GM23338 (cell line): ENCODE data around the gene EIF4E3. TPM values are rescaled to one million over a fixed set of nuclear protein-coding genes. Genes with fewer than 3 reads are reported as not detected.

Experiments used
- ATAC-seq: fragments of 200-7000 bp; cut with Tn5 transposase; 3 replicates; pipeline ENCODE4 v1.9.1; 2020
- DNase-seq: peaks from one replicate; pipeline ENCODE4 v3.0.0-alpha.2; 2015; ENCODE audit warnings: low spot score
- H2AFZ ChIP-seq: fragments of 200-600 bp; sonication (generic); 2 replicates; pipeline ENCODE4 v1.8.0; 2016; ENCODE audit warnings: antibody characterized with exemption, mild to moderate bottlenecking, moderate library complexity
- H3F3A ChIP-seq: fragments of 200-600 bp; sonication (generic); replicated peaks from 2 replicates; pipeline ENCODE4 v1.8.0; 2017; ENCODE audit warnings: antibody characterized with exemption, mixed run types, low read depth
- H3K27ac ChIP-seq: fragments of 200-600 bp; sonication (generic); 2 replicates; pipeline ENCODE4 v1.6.1; 2016; ENCODE audit warnings: low read depth
- H3K27me3 ChIP-seq: fragments of 200-600 bp; sonication (generic); 2 replicates; pipeline ENCODE4 v1.8.0; 2016; ENCODE audit warnings: mild to moderate bottlenecking, mixed run types, moderate library complexity; ENCODE audit not compliant: insufficient read depth
- H3K36me3 ChIP-seq: fragments of 200-600 bp; sonication (generic); 2 replicates; pipeline ENCODE4 v1.8.0; 2016; ENCODE audit warnings: mild to moderate bottlenecking; ENCODE audit not compliant: insufficient read depth
- H3K4me1 ChIP-seq: fragments of 200-600 bp; sonication (generic); 2 replicates; pipeline ENCODE4 v1.8.0; 2016; ENCODE audit warnings: mild to moderate bottlenecking, moderate library complexity; ENCODE audit not compliant: insufficient read depth
- H3K4me2 ChIP-seq: fragments of 200-600 bp; sonication (generic); 2 replicates; pipeline ENCODE4 v1.7.1; 2017; ENCODE audit warnings: mixed run types
- H3K4me3 ChIP-seq: fragments of 200-600 bp; sonication (generic); 2 replicates; pipeline ENCODE4 v1.6.1; 2016; ENCODE audit warnings: mixed run types
- H3K79me2 ChIP-seq: fragments of 200-600 bp; sonication (generic); replicated peaks from 2 replicates; pipeline ENCODE4 v1.8.0; 2017; ENCODE audit warnings: mild to moderate bottlenecking; ENCODE audit not compliant: insufficient read depth
- H3K9me2 ChIP-seq: fragments of 200-600 bp; sonication (generic); 2 replicates; pipeline ENCODE4 v1.8.0; 2017; ENCODE audit not compliant: insufficient read depth
- H4K20me1 ChIP-seq: fragments of 200-600 bp; sonication (generic); replicated peaks from 2 replicates; pipeline ENCODE4 v1.8.0; 2017; ENCODE audit warnings: mild to moderate bottlenecking; ENCODE audit not compliant: insufficient read depth
- H3K27ac Mint-ChIP-seq: 2 replicates; pipeline ENCODE4 v1.8.0; 2020; ENCODE audit warnings: inconsistent platforms, mild to moderate bottlenecking, moderate library complexity, mixed read lengths
- H3K27me3 Mint-ChIP-seq: 3 replicates; pipeline ENCODE4 v1.8.0; 2022; ENCODE audit warnings: low read depth, mild to moderate bottlenecking, moderate library complexity, mixed read lengths, inconsistent platforms; ENCODE audit not compliant: insufficient read depth, poor library complexity
- H3K36me3 Mint-ChIP-seq: 3 replicates; pipeline ENCODE4 v1.8.0; 2021; ENCODE audit warnings: low read depth, mild to moderate bottlenecking, inconsistent platforms, moderate library complexity, mixed read lengths
- H3K4me1 Mint-ChIP-seq: 3 replicates; pipeline ENCODE4 v1.8.0; 2020; ENCODE audit warnings: mild to moderate bottlenecking, inconsistent platforms, mixed read lengths
- H3K4me3 Mint-ChIP-seq: 3 replicates; pipeline ENCODE4 v1.8.0; 2021; ENCODE audit warnings: moderate library complexity, mild to moderate bottlenecking, inconsistent platforms, mixed read lengths
- H3K9me3 Mint-ChIP-seq: 3 replicates; pipeline ENCODE4 v1.8.0; 2020; ENCODE audit warnings: moderate library complexity, mild to moderate bottlenecking, inconsistent platforms, mixed read lengths
- CREB1 ChIP-seq: fragments of 250-450 bp; sonication (Bioruptor Pico); IDR thresholded peaks from 2 replicates; pipeline ENCODE4 v1.5.0; 2020; ENCODE audit warnings: low read depth, mild to moderate bottlenecking, moderate library complexity
- EZH2 ChIP-seq: fragments of 200-600 bp; sonication (generic); IDR thresholded peaks from one replicate; pipeline ENCODE4 v1.8.0; 2017; ENCODE audit warnings: antibody characterized with exemption, mild to moderate bottlenecking, low read depth; ENCODE audit not compliant: unreplicated experiment
- EZH2phosphoT487 ChIP-seq: fragments of 200-600 bp; sonication (generic); IDR thresholded peaks from one replicate; pipeline ENCODE4 v1.8.1; 2018; ENCODE audit warnings: antibody characterized with exemption; ENCODE audit not compliant: unreplicated experiment
- JUNB ChIP-seq: IDR thresholded peaks from one replicate; pipeline ENCODE4 v1.6.1; 2016; ENCODE audit warnings: antibody characterized with exemption; ENCODE audit not compliant: unreplicated experiment
- NANOG ChIP-seq: IDR thresholded peaks from 2 replicates; pipeline ENCODE4 v1.6.1; 2016; ENCODE audit warnings: antibody characterized with exemption, borderline replicate concordance
- POLR2AphosphoS5 ChIP-seq: IDR thresholded peaks from 2 replicates; pipeline ENCODE4 v1.6.1; 2016; ENCODE audit warnings: antibody characterized with exemption, low read depth
- ZNF114 ChIP-seq: fragments of 250-450 bp; sonication (Bioruptor Pico); IDR thresholded peaks from 2 replicates; pipeline ENCODE4 v1.5.0; 2020; ENCODE audit warnings: mild to moderate bottlenecking, moderate library complexity
- ZNF331 ChIP-seq: fragments of 250-450 bp; sonication (Bioruptor Pico); IDR thresholded peaks from 2 replicates; pipeline ENCODE4 v1.5.0; 2020; ENCODE audit warnings: low read depth, mild to moderate bottlenecking, moderate library complexity
- polyA plus RNA-seq: library from polyadenylated mRNA; unstranded; fragments of >200 nt; fragmentation: Nextera tagmentation; extraction: Ambion mirVana; gene quantifications from 2 replicates; pipeline ENCODE4 v1.2.1, GENCODE V29; 2016
- total RNA-seq: library from RNA; depleted of rRNA; stranded (reverse); fragments of >200 nt; shearing (Covaris generic); gene quantifications from 2 replicates; pipeline ENCODE4 v1.2.3, GENCODE V29; 2014
- TF ChIP-seq, protein P1 (sequence below): IDR thresholded peaks from 2 replicates; pipeline ENCODE4 v1.6.1; 2016; ENCODE audit warnings: antibody characterized with exemption
- TF ChIP-seq, protein P2 (sequence below), 2 experiments: fragments of 200-600 bp in 1 of 2; sonication (generic) in 1 of 2; conservative IDR thresholded peaks; 2 replicates each; pipeline versions ENCODE4 v1.5.1 to v1.6.1; 2016 to 2017; ENCODE audit warnings: antibody characterized with exemption in 2 of 2, low read depth in 2 of 2, mild to moderate bottlenecking in 2 of 2, moderate library complexity in 1 of 2

Gene EIF4E3
- total and polyA plus RNA-seq, 2 experiments from 2014 or later: 6.0 to 9.7 TPM

GRCh38 chr3:71771884-71772283 lies 46.7 kb upstream of the EIF4E3 start (continued):
- no peak for TF ChIP-seq CREB1
- no peak for TF ChIP-seq JUNB
- TF ChIP-seq, protein P1, sequence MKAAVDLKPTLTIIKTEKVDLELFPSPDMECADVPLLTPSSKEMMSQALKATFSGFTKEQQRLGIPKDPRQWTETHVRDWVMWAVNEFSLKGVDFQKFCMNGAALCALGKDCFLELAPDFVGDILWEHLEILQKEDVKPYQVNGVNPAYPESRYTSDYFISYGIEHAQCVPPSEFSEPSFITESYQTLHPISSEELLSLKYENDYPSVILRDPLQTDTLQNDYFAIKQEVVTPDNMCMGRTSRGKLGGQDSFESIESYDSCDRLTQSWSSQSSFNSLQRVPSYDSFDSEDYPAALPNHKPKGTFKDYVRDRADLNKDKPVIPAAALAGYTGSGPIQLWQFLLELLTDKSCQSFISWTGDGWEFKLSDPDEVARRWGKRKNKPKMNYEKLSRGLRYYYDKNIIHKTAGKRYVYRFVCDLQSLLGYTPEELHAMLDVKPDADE: no peak
- TF ChIP-seq EZH2phosphoT487: no peak
- TF ChIP-seq EZH2: no peak

DNA sequence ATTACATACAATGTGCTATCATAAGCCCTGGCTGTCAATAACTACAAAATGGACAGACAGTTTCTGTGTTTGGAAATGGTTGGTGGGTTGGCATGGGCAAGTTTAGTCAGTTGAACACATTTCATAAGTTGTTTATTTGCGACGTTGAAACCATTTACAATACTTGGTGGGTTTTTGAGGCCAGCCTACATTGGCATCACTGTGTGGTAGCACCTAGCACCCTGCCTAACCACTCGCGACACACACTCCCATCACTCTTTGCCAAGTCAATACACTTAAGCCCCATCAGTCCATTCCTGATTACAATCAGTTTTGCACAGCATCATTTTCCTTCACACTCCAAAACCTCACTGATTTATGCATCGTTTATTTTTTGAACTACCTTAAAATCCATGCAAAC lies 45.9 kb upstream of the EIF4E3 start:
- H3F3A ChIP-seq: no peaks in the 10 kb centered on the region
- Mint-ChIP-seq H3K27me3 (peaks cover 5% of the 10 kb centered on the region), H3K4me1 (peaks cover 36% of the 10 kb centered on the region), H3K9me3 (no peaks in the 10 kb centered on the region), H3K4me3 (no peak overlapping the region), H3K27ac (no peak overlapping the region), H3K36me3 (no peaks in the 10 kb centered on the region)
- H3K27me3 ChIP-seq: no peaks in the 10 kb centered on the region
- no peaks in the 10 kb centered on the region for H3K36me3 ChIP-seq
- no peaks in the 10 kb centered on the region for H4K20me1 ChIP-seq
- no peak overlapping the region for H2AFZ ChIP-seq
- peaks cover 47% of the 10 kb centered on the region for H3K4me1 ChIP-seq
- no peak for TF ChIP-seq ZNF114 (CRISPR knock-in tag)
- H3K9me2 ChIP-seq: no peaks in the 10 kb centered on the region
- H3K27ac ChIP-seq: no peak overlapping the region
- no peak for ATAC-seq
- no peak overlapping the region for H3K4me3 ChIP-seq
- H3K4me2 ChIP-seq: peak overlapping the region; percentile 54; the same call in 1 of the 2 replicates
- H3K79me2 ChIP-seq: no peaks in the 10 kb centered on the region
- DNase-seq: no peak

- H3K79me2 ChIP-seq: no peaks in the 10 kb centered on the region
- H3K27me3 ChIP-seq: peaks cover 2% of the 10 kb centered on the region; the same call in 1 of the 2 replicates
- peaks cover 3% of the 10 kb centered on the region; the same call in 1 of the 2 replicates for H3K4me1 ChIP-seq
- no peaks in the 10 kb centered on the region for H3K9me2 ChIP-seq
- Mint-ChIP-seq H3K9me3 (peaks cover 5% of the 10 kb centered on the region; the same call in 2 of the 3 replicates), H3K27ac (no peak overlapping the region), H3K4me3 (no peak overlapping the region), H3K36me3 (no peaks in the 10 kb centered on the region; the same call in 2 of the 3 replicates), H3K4me1 (peaks cover 6% of the 10 kb centered on the region), H3K27me3 (peaks cover 2% of the 10 kb centered on the region)
- DNase-seq (no peak), ATAC-seq (no peak)
- no peak overlapping the region for H3K4me3 ChIP-seq
- H3F3A ChIP-seq: no peaks in the 10 kb centered on the region
- H2AFZ ChIP-seq: no peak overlapping the region
- H3K36me3 ChIP-seq: no peaks in the 10 kb centered on the region
- H3K4me2 ChIP-seq: no peak overlapping the region
- no peak for TF ChIP-seq ZNF331 (CRISPR knock-in tag)
- TF ChIP-seq EZH2phosphoT487: no peak
- TF ChIP-seq EZH2: no peak
- no peaks in the 10 kb centered on the region for H4K20me1 ChIP-seq
- no peak overlapping the region for H3K27ac ChIP-seq
Measured at GRCh38 chr3:71763426-71763825, 38.2 kb upstream of the EIF4E3 start.

GRCh38 chr3:71760140-71760539 lies 34.9 kb upstream of the EIF4E3 start:
- H3K36me3 ChIP-seq: no peaks in the 10 kb centered on the region; the same call in 1 of the 2 replicates
- no peak for TF ChIP-seq ZNF114 (CRISPR knock-in tag)
- no peak for TF ChIP-seq NANOG
- TF ChIP-seq, protein P1: no peak
- TF ChIP-seq, protein P2, sequence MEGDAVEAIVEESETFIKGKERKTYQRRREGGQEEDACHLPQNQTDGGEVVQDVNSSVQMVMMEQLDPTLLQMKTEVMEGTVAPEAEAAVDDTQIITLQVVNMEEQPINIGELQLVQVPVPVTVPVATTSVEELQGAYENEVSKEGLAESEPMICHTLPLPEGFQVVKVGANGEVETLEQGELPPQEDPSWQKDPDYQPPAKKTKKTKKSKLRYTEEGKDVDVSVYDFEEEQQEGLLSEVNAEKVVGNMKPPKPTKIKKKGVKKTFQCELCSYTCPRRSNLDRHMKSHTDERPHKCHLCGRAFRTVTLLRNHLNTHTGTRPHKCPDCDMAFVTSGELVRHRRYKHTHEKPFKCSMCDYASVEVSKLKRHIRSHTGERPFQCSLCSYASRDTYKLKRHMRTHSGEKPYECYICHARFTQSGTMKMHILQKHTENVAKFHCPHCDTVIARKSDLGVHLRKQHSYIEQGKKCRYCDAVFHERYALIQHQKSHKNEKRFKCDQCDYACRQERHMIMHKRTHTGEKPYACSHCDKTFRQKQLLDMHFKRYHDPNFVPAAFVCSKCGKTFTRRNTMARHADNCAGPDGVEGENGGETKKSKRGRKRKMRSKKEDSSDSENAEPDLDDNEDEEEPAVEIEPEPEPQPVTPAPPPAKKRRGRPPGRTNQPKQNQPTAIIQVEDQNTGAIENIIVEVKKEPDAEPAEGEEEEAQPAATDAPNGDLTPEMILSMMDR (conservative IDR thresholded peaks at IDR 0.05; ENCODE audit: low read depth in 2 of 2): no peak
- TF ChIP-seq JUNB: no peak
- TF ChIP-seq POLR2AphosphoS5: no peak
- TF ChIP-seq ZNF331 (CRISPR knock-in tag): no peak
- TF ChIP-seq EZH2phosphoT487: no peak

More at GRCh38 chr3:71760140-71760539, 34.9 kb upstream of the EIF4E3 start:
- H2AFZ ChIP-seq: no peak overlapping the region
- no peak overlapping the region for H3K27ac ChIP-seq
- DNase-seq (no peak), ATAC-seq (no peak)
- H3K27me3 ChIP-seq: peaks cover 25% of the 10 kb centered on the region
- H3K4me3 ChIP-seq: no peak overlapping the region
- Mint-ChIP-seq H3K36me3 (peaks cover 6% of the 10 kb centered on the region; the same call in 2 of the 3 replicates), H3K27ac (no peak overlapping the region), H3K27me3 (peaks cover 10% of the 10 kb centered on the region), H3K4me1 (peaks cover 7% of the 10 kb centered on the region), H3K9me3 (peaks cover 5% of the 10 kb centered on the region; the same call in 2 of the 3 replicates), H3K4me3 (no peak overlapping the region)
- H3K9me2 ChIP-seq: no peaks in the 10 kb centered on the region
- H3F3A ChIP-seq: no peaks in the 10 kb centered on the region
- H3K4me1 ChIP-seq: peaks cover 9% of the 10 kb centered on the region
- H4K20me1 ChIP-seq: no peaks in the 10 kb centered on the region
- H3K4me2 ChIP-seq: no peak overlapping the region
- peaks cover 5% of the 10 kb centered on the region; the same call in 1 of the 2 replicates for H3K79me2 ChIP-seq
